Muscle of arm (tissue), 14 donors: ENCODE data around the gene NUDT14. TPM values are rescaled to one million over a fixed set of nuclear protein-coding genes. Genes with fewer than 3 reads are reported as not detected.

Source experiments
- DNase-seq: peaks from one replicate; pipeline ENCODE4 v3.0.0-alpha.2; 2013
- long read RNA-seq, 11 donors: transcript quantifications; one replicate each; lab custom pipeline, GENCODE V29; 2026
- polyA plus RNA-seq, 12 donors: library from polyadenylated mRNA; unstranded; fragments of 120-200 nt; gene quantifications; one replicate each; pipeline ENCODE4 v1.2.1, GENCODE V29; 2013; ENCODE audit not compliant: insufficient read length in 12 of 12

NUDT14 gene
- 10 to 100 TPM in 9 of 12 donors, 1 to 10 TPM in 2, not detected in 1; 9.6 to 21.3 (median 12.9) TPM for polyA plus RNA-seq
- long read RNA-seq, donor 1, transcript NUDT14-202 (5 exons, 845 nt) = major isoform, 24 of 36 reads
- long read RNA-seq, donor 1, partial matches to known transcripts = 9 of 36 reads
- long read RNA-seq, donor 1, other reads (novel, unspliced or antisense) = 0 of 36 reads
- long read RNA-seq, donor 2, transcript NUDT14-202 (5 exons, 845 nt) = major isoform, 5 of 7 reads
- long read RNA-seq, donor 2, partial matches to known transcripts = 0 of 7 reads
- long read RNA-seq, donor 2, other reads (novel, unspliced or antisense) = 0 of 7 reads
- long read RNA-seq, donor 3, partial matches to known transcripts = 0 of 4 reads
- long read RNA-seq, donor 3, other reads (novel, unspliced or antisense) = 0 of 4 reads
- long read RNA-seq, donor 4 = 0 reads
- long read RNA-seq, donor 5, transcript NUDT14-202 (5 exons, 845 nt) = major isoform, 10 of 11 reads
- long read RNA-seq, donor 5, partial matches to known transcripts = 0 of 11 reads
- long read RNA-seq, donor 5, other reads (novel, unspliced or antisense) = 0 of 11 reads
- long read RNA-seq, donor 6 = 0 reads
- long read RNA-seq, donor 7, partial matches to known transcripts = 0 of 2 reads
- long read RNA-seq, donor 7, other reads (novel, unspliced or antisense) = 0 of 2 reads
- long read RNA-seq, donor 8, transcript NUDT14-202 (5 exons, 845 nt) = major isoform, 8 of 9 reads
- long read RNA-seq, donor 8, partial matches to known transcripts = 0 of 9 reads
- long read RNA-seq, donor 8, other reads (novel, unspliced or antisense) = 0 of 9 reads
- long read RNA-seq, donor 9, partial matches to known transcripts = 0 of 2 reads
- long read RNA-seq, donor 9, other reads (novel, unspliced or antisense) = 0 of 2 reads
- long read RNA-seq, donor 10, transcript NUDT14-202 (5 exons, 845 nt) = major isoform, 10 of 10 reads
- long read RNA-seq, donor 10, partial matches to known transcripts = 0 of 10 reads
- long read RNA-seq, donor 10, other reads (novel, unspliced or antisense) = 0 of 10 reads
- long read RNA-seq, donor 11, transcript NUDT14-202 (5 exons, 845 nt) = major isoform, 5 of 10 reads
- long read RNA-seq, donor 11, partial matches to known transcripts = 5 of 10 reads
- long read RNA-seq, donor 11, other reads (novel, unspliced or antisense) = 0 of 10 reads

- DNase-seq = no peak
These were observed at the start of gene NUDT14 for GRCh38 chr14:105180592-105181548. Gene NUDT14, minus strand, starts transcription at chr14:105181312. Its CDS starts 103 bp downstream, at chr14:105181209.

GRCh38 chr14:105229099-105229655, 48.1 kb upstream of the NUDT14 start:
- no peak for DNase-seq

GRCh38 chr14:105228562-105228961, 47.5 kb upstream of the NUDT14 start:
- DNase-seq = no peak

GRCh38 chr14:105227346-105227745, 46.2 kb upstream of the NUDT14 start:
- DNase-seq = no peak

GRCh38 chr14:105226198-105226597, 45.1 kb upstream of the NUDT14 start:
- no peak for DNase-seq

GRCh38 chr14:105224845-105225570, 43.9 kb upstream of the NUDT14 start:
- no peak for DNase-seq

- DNase-seq = no peak
These were observed 42.8 kb upstream of the NUDT14 start for GRCh38 chr14:105223770-105224544.

- DNase-seq = no peak
These were observed 42.1 kb upstream of the NUDT14 start for GRCh38 chr14:105223260-105223659.

GRCh38 chr14:105221598-105222178, 40.6 kb upstream of the NUDT14 start:
- DNase-seq = no peak

- DNase-seq = no peak
These were observed 39.8 kb upstream of the NUDT14 start for GRCh38 chr14:105220699-105221597.

- DNase-seq = no peak
These were observed 38.6 kb upstream of the NUDT14 start for GRCh38 chr14:105219753-105220152.

GRCh38 chr14:105219043-105219612, 38.0 kb upstream of the NUDT14 start:
- DNase-seq = no peak

- no peak for DNase-seq
These were observed 37.5 kb upstream of the NUDT14 start for GRCh38 chr14:105218611-105219010.

- no peak for DNase-seq
These were observed 36.7 kb upstream of the NUDT14 start for GRCh38 chr14:105217774-105218173.

GRCh38 chr14:105216490-105217247, 35.6 kb upstream of the NUDT14 start:
- no peak for DNase-seq

GRCh38 chr14:105215602-105216001, 34.5 kb upstream of the NUDT14 start:
- no peak for DNase-seq
